LoVo (cell line): ENCODE results near the gene VAMP4.
A peak's percentile ranks its signal among the peaks of the same experiment; 100 is the strongest.
"Not testable (repeated sequence)": the region's sequence is repeated elsewhere in the genome, so short reads cannot be mapped to it uniquely, and the experiment has no call there.

ENCODE experiments used
- DNase-seq: peaks from one replicate; pipeline ENCODE4 v3.0.0-alpha.2; 2016; ENCODE audit warnings: low spot score

VAMP4 gene

GRCh38 chr1:171699531-171699930, 42.3 kb downstream of the VAMP4 start:
- DNase-seq = no peak

GRCh38 chr1:171695772-171696171, 46.1 kb downstream of the VAMP4 start:
- not testable (repeated sequence) for DNase-seq

- DNase-seq = not testable (repeated sequence)
Observed at GRCh38 chr1:171693541-171693940, 48.3 kb downstream of the VAMP4 start.

- DNase-seq = no peak
Observed at GRCh38 chr1:171683870-171684269, 58.0 kb downstream of the VAMP4 start.

- DNase-seq = no peak
Observed at GRCh38 chr1:171680339-171680738, 61.5 kb downstream of the VAMP4 start.

GRCh38 chr1:171676823-171677222, 65.0 kb downstream of the VAMP4 start:
- no peak for DNase-seq

GRCh38 chr1:171674431-171675405, 67.1 kb downstream of the VAMP4 start:
- DNase-seq = no peak

- no peak for DNase-seq
Observed at GRCh38 chr1:171670739-171671138, 71.1 kb downstream of the VAMP4 start.

GRCh38 chr1:171668372-171668771, 73.5 kb downstream of the VAMP4 start:
- DNase-seq = no peak

GRCh38 chr1:171666114-171666769, 75.6 kb downstream of the VAMP4 start:
- DNase-seq = no peak

GRCh38 chr1:171664976-171665375, 76.9 kb downstream of the VAMP4 start:
- no peak for DNase-seq

- no peak for DNase-seq
Observed at GRCh38 chr1:171663854-171664575, 77.8 kb downstream of the VAMP4 start.

GRCh38 chr1:171663036-171663853, 78.6 kb downstream of the VAMP4 start:
- no peak for DNase-seq

GRCh38 chr1:171661076-171661650, 80.7 kb downstream of the VAMP4 start:
- no peak for DNase-seq

GRCh38 chr1:171656206-171656605, 85.7 kb downstream of the VAMP4 start:
- DNase-seq = peak; percentile 11

GRCh38 chr1:171655746-171656116, 86.1 kb downstream of the VAMP4 start:
- no peak for DNase-seq

GRCh38 chr1:171654942-171655745, 86.7 kb downstream of the VAMP4 start:
- DNase-seq = no peak

GRCh38 chr1:171654201-171654941, 87.5 kb downstream of the VAMP4 start:
- no peak for DNase-seq

GRCh38 chr1:171653796-171654195, 88.1 kb downstream of the VAMP4 start:
- DNase-seq = no peak
